Measurements from ENCODE around the gene GATA2.

GRCh38 chr3:128481438-128481942, 11.5 kb downstream of the GATA2 start:
- TF ChIP-seq CTCF (conservative IDR thresholded peaks at IDR 0.05; ENCODE audit: low read depth in 2 of 2) (no peak), CREB1 (CRISPR knock-in tag; IDR thresholded peaks at IDR 0.05; ENCODE audit: low read depth) (no peak), ZNF114 (CRISPR knock-in tag; IDR thresholded peaks at IDR 0.05) (no peak), ZNF462 (CRISPR knock-in tag; IDR thresholded peaks at IDR 0.05) (no peak), POLR2AphosphoS5 (IDR thresholded peaks at IDR 0.05; ENCODE audit: low read depth) (no peak), EZH2phosphoT487 (IDR thresholded peaks at IDR 0.05; ENCODE audit: unreplicated experiment) (no peak), EZH2 (IDR thresholded peaks at IDR 0.05; ENCODE audit: low read depth, unreplicated experiment) (no peak), STAT1 (IDR thresholded peaks at IDR 0.05; ENCODE audit: unreplicated experiment) (no peak)

Measured in GM23338 (cell line).